Naive thymus-derived CD8-positive, alpha-beta T cell (primary cell): ENCODE measurements around the gene NRDC. TPM values are rescaled to one million over a fixed set of nuclear protein-coding genes. Genes with fewer than 3 reads are reported as not detected.

ENCODE experiments used
- ATAC-seq, 2 donors: fragments of 150-1000 bp; cut with Tn5 transposase in 1 of 2; sonication (Bioruptor Pico), chemical (Tn5 transposase) in 1 of 2; 1 replicate in 1 of 2; 2 replicates in 1 of 2; pipeline ENCODE4 v1.10.0; 2021; ENCODE audit warnings: mild to moderate bottlenecking in 2 of 2, moderate library complexity in 2 of 2
- POLR2A ChIA-PET: fragments of 350-600 bp; sonication (Branson Sonifier 250); formaldehyde crosslinking; loops from one replicate; lab custom pipeline; 2021; ENCODE audit warnings: antibody characterized with exemption; lab: Charles Lee
- DNase-seq, 10 donors: peaks; one replicate each; pipeline versions ENCODE4 v3.0.0 to v3.0.0-alpha.2; 2020 to 2022
- H3K27ac Mint-ChIP-seq, 10 donors: one replicate each; pipeline ENCODE4 v1.8.0; 2020 to 2022; ENCODE audit warnings: mild to moderate bottlenecking in 10 of 10, mixed read lengths in 10 of 10, moderate library complexity in 4 of 10, inconsistent platforms in 1 of 10
- H3K27me3 Mint-ChIP-seq, 5 donors: one replicate each; pipeline ENCODE4 v1.8.0; 2021 to 2022; ENCODE audit warnings: mixed read lengths in 5 of 5
- H3K36me3 Mint-ChIP-seq, 3 donors: one replicate each; pipeline ENCODE4 v1.8.0; 2020 to 2022; ENCODE audit warnings: mixed read lengths in 3 of 3, mild to moderate bottlenecking in 2 of 3, inconsistent platforms in 1 of 3
- H3K4me1 Mint-ChIP-seq, 4 donors: one replicate each; pipeline ENCODE4 v1.8.0; 2021 to 2022; ENCODE audit warnings: mixed read lengths in 4 of 4
- H3K4me3 Mint-ChIP-seq, 10 donors: one replicate each; pipeline ENCODE4 v1.8.0; 2020 to 2022; ENCODE audit warnings: mild to moderate bottlenecking in 10 of 10, mixed read lengths in 10 of 10, moderate library complexity in 6 of 10, inconsistent platforms in 1 of 10
- H3K9me3 Mint-ChIP-seq, 9 donors: one replicate each; pipeline ENCODE4 v1.8.0; 2020 to 2022; ENCODE audit warnings: mixed read lengths in 9 of 9, mild to moderate bottlenecking in 3 of 9, inconsistent platforms in 1 of 9, moderate library complexity in 1 of 9
- polyA plus RNA-seq, 3 donors: library from polyadenylated mRNA; unstranded; fragments of 300-500 nt; fragmentation: Illumina TruSeq; gene quantifications; one replicate each; pipeline ENCODE4 v1.2.3, GENCODE V29; 2021
- total RNA-seq, 8 experiments: library from RNA in 2 of 8; stranded (reverse) in 2 of 8; gene quantifications; one replicate each; pipeline ENCODE4 v1.2.3 and lab custom pipeline; 2021 to 2026

NRDC gene
- total and polyA plus RNA-seq, 5 experiments from 2014 or later: 54.8 to 145 (median 70.1) TPM

GRCh38 chr1:51789342-51789741 is 89.2 kb downstream of the NRDC start:
- Mint-ChIP-seq H3K4me1 (peaks cover under 1 to 8% (median 2%) of the 10 kb centered on the region in 4 donors), H3K36me3 (peaks cover 10 to 98% (median 17%) of the 10 kb centered on the region in 3 donors), H3K27ac (peak overlapping the region in 7 of 10 donors; percentile 3 to 69 (median 30))

DNA sequence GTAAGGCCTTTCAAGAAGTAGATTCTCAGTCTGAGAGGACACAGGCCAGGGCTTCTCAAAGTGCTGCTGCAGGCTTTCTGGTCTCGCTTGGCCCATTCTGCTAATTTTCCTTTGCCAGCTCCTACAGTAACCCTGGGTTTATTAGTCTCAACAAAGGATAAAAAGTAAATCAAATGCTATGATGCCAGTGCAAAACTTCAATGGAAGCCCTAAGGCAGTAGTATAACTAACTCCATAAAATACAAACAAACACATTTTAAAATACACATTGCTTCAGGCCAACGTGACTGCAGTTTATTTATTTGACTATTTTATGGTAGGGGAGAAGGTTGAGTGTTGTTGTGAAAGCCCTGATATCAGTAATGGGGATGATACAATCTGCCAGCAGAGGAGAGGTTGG is 89.6 kb downstream of the NRDC start:
- no peak for ATAC-seq
- DNase-seq: no peak
- Mint-ChIP-seq H3K4me1 (peaks cover 0 to 8% (median 2%) of the 10 kb centered on the region in 4 donors), H3K9me3 (no peaks in the 10 kb centered on the region), H3K27me3 (no peaks in the 10 kb centered on the region), H3K4me3 (no peak overlapping the region), H3K36me3 (peaks cover 10 to 98% (median 17%) of the 10 kb centered on the region in 3 donors), H3K27ac (peak overlapping the region in 4 of 10 donors; percentile 4 to 37 (median 26))
- POLR2A ChIA-PET: no interaction called here

More at GRCh38 chr1:51789342-51789741, 89.2 kb downstream of the NRDC start:
- DNase-seq: no peak
- POLR2A ChIA-PET: no interaction called here
- no peaks in the 10 kb centered on the region for H3K9me3 Mint-ChIP-seq
- no peak for ATAC-seq
- no peaks in the 10 kb centered on the region for H3K27me3 Mint-ChIP-seq
- no peak overlapping the region for H3K4me3 Mint-ChIP-seq

DNA sequence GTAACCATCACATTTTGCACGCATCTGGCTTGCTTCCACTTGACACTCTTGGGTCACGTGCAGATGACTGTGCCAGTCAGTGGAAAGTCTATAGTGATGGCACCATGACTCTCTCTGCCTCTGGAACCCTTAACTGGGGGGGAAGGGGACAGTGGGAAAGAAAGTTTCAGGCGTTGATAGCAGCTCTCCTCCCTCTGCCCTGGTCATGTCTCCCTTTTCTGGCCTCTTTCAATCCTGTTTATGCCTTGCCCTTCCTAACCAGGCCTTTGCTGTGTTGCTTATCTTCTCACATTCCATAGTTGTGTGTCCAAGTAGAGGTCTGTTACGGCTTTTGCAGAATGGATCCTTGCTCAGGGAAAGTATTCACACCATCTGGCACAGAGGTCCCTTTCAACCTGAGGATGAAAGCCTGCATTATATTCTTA is 93.5 kb downstream of the NRDC start:
- H3K27me3 Mint-ChIP-seq: no peaks in the 10 kb centered on the region
- H3K4me1 Mint-ChIP-seq: peaks cover 0 to 1% (median 0%) of the 10 kb centered on the region in 4 donors
- POLR2A ChIA-PET: no interaction called here
- peaks cover 4 to 95% (median 10%) of the 10 kb centered on the region in 3 donors for H3K36me3 Mint-ChIP-seq
- H3K9me3 Mint-ChIP-seq: no peaks in the 10 kb centered on the region
- no peak for ATAC-seq
- peak overlapping the region in 9 of 10 donors; percentile 13 to 87 (median 64) for H3K27ac Mint-ChIP-seq
- no peak overlapping the region for H3K4me3 Mint-ChIP-seq
- DNase-seq: no peak

DNA sequence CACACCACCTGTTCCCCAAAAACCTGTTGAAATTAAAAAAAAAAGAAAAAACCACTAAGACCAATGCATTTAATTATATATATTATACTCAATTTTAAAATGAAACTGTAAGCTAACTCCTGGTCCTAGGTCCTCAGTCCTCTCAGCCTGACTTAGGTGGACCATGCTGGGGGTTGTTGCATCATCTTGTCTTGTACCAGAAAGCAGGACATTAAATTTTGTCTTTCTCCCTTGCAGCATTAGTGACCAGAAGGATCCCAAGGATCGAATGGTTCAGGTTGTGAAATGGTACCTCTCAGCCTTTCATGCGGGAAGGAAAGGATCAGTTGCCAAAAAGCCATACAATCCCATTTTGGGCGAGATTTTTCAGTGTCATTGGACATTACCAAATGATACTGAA is 97.6 kb downstream of the NRDC start:
- peaks cover 2 to 87% (median 13%) of the 10 kb centered on the region in 3 donors for H3K36me3 Mint-ChIP-seq
- H3K27me3 Mint-ChIP-seq: no peaks in the 10 kb centered on the region
- no peak overlapping the region for H3K4me3 Mint-ChIP-seq
- no peaks in the 10 kb centered on the region for H3K9me3 Mint-ChIP-seq
- POLR2A ChIA-PET: no interaction called here
- ATAC-seq: no peak
- DNase-seq: no peak
- H3K27ac Mint-ChIP-seq: peak overlapping the region in 2 of 10 donors; percentile 23 to 63
- peaks cover 0 to 9% (median 5%) of the 10 kb centered on the region in 4 donors for H3K4me1 Mint-ChIP-seq

DNA sequence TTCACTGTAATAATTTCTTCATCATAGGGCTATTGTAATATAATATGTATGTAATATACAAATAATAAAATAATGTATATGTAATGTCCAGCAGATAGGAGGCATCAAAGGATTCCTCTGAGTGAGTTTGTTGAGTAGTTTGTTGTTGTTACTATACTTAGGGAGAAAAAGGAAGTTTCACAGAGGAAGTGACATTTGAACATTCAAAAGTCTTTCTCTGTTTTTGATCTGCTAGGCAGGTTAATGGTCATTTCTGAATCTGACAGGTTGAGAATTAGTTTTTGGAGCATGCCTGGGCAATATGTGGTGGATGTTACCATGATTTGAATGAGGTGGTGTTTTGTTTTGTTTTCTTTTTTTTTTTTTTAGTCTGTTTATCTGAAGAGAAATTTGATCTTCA is 102.1 kb downstream of the NRDC start:
- peaks cover 0 to 10% (median 6%) of the 10 kb centered on the region in 4 donors for H3K4me1 Mint-ChIP-seq
- ATAC-seq (no peak), DNase-seq (no peak)
- no peaks in the 10 kb centered on the region for H3K9me3 Mint-ChIP-seq
- no peaks in the 10 kb centered on the region for H3K27me3 Mint-ChIP-seq
- POLR2A ChIA-PET: no interaction called here
- H3K36me3 Mint-ChIP-seq: peaks cover 8 to 83% (median 10%) of the 10 kb centered on the region in 3 donors
- peak overlapping the region in 5 of 10 donors; percentile 50 to 72 (median 71) for H3K27ac Mint-ChIP-seq
- no peak overlapping the region for H3K4me3 Mint-ChIP-seq

DNA sequence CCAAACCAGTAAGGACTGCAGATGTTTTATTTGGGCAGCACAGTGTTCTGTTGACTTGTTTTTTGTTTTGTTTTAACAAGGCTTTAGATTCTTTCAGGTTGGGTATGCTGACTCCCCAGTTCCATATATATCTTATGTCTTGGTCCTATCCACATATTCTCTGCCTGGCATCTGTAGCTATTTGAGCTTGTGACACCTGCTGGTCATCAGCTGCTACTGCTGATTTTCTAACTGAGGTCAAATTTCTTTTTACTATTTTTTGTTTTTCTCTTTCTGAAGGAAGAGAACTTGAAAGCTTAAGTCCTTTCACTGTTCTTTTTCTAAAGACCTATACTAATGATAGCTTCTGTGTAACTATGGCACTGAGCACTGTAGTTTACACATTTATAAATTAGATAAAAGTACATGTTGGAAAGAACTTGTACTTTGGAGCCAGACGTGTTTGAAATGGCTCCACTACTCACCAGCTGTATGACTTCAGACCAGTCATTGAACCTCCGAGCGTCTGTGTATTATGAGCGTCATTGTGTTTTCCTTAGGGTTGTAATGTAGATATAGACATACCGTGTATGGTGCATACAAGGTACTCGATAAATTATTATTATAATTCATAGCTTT is 109.4 kb downstream of the NRDC start:
- Mint-ChIP-seq H3K9me3 (no peaks in the 10 kb centered on the region), H3K4me1 (peaks cover 3 to 7% (median 6%) of the 10 kb centered on the region in 4 donors), H3K4me3 (no peak overlapping the region), H3K36me3 (peaks cover 5 to 75% (median 15%) of the 10 kb centered on the region in 3 donors), H3K27ac (peak overlapping the region in 4 of 10 donors; percentile 5 to 60 (median 30)), H3K27me3 (no peaks in the 10 kb centered on the region)
- ATAC-seq: peak; percentile 53 to 60
- DNase-seq: peak in 5 of 10 donors; percentile 9 to 47 (median 35)
- POLR2A ChIA-PET: no interaction called here

DNA sequence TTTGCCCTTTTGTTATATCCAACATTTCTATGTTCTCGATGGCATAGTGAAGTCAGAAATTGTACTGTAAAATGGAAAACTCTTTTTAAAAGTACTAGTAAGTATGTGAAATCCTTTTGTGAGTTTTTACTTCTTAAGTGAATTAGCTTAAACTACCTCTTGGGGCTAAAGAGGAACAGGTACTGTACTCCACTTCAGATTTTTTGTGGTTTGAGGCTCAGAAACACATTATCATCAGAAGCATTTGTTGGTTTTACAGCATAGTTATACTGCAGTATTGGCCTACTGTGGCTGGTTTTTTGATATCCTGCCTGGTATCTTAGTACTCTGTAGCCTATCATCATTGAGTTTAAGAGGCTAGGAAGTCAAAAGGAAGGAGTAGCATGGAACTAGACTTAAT is 117.2 kb downstream of the NRDC start:
- POLR2A ChIA-PET: no interaction called here
- Mint-ChIP-seq H3K4me1 (peaks cover 3 to 17% (median 8%) of the 10 kb centered on the region in 4 donors), H3K4me3 (no peak overlapping the region), H3K27me3 (no peaks in the 10 kb centered on the region), H3K9me3 (no peaks in the 10 kb centered on the region), H3K36me3 (peaks cover 3 to 58% (median 11%) of the 10 kb centered on the region in 3 donors), H3K27ac (peak overlapping the region in 4 of 10 donors; percentile 4 to 45 (median 29))
- no peak for ATAC-seq
- no peak for DNase-seq

DNA sequence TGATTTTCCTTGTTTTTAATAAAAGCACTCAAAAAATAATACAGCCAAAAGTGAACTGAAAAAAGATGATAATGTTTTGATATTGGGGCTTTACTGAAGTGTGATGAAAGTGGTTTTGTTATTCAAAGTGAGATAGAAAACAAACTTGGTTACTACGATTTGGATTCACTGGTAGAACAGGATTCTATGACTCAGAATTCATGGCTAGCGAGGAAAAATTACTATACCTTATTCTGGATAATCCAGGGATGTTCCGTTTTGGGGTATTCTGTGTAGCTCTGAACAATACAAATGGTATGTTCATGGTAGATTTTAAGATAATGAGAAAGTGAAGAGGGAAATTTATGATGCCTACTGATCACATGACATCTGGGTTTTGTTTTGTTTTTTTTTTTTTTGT is 117.7 kb downstream of the NRDC start:
- H3K36me3 Mint-ChIP-seq: peaks cover 3 to 57% (median 10%) of the 10 kb centered on the region in 3 donors
- ATAC-seq (no peak), DNase-seq (no peak)
- POLR2A ChIA-PET: no interaction called here
- no peak overlapping the region for H3K4me3 Mint-ChIP-seq
- H3K27ac Mint-ChIP-seq: peak overlapping the region in 6 of 10 donors; percentile 6 to 40 (median 10)
- H3K4me1 Mint-ChIP-seq: peaks cover 3 to 17% (median 8%) of the 10 kb centered on the region in 4 donors
- no peaks in the 10 kb centered on the region for H3K27me3 Mint-ChIP-seq
- no peaks in the 10 kb centered on the region for H3K9me3 Mint-ChIP-seq

DNA sequence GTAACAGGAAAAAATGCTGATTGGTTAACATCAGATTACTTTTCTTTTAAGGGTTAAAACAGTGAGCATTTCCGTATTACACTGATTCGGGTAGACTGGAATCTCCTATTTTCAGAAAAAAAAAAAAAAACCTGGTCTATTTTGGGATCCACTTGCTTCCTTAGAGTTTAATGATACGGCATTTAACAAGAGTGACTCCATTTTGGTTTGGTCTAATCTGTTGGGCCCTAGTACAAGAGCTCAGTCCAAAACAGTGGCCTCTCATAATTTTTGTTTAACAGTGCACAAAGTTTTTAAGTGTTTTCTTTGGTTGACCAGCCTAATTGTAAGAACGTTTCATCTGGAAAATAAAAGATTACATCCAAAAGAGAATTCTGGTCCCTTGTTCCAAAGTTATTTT is 120.2 kb downstream of the NRDC start:
- POLR2A ChIA-PET: no interaction called here
- no peak for ATAC-seq
- Mint-ChIP-seq H3K9me3 (no peaks in the 10 kb centered on the region), H3K4me3 (no peak overlapping the region), H3K27me3 (no peaks in the 10 kb centered on the region), H3K36me3 (peaks cover 3 to 53% (median 12%) of the 10 kb centered on the region in 3 donors), H3K27ac (no peak overlapping the region), H3K4me1 (peaks cover 8 to 25% (median 16%) of the 10 kb centered on the region in 4 donors)
- DNase-seq: no peak

GRCh38 chr1:51756290-51756689 is 122.2 kb downstream of the NRDC start:
- Mint-ChIP-seq H3K4me3 (no peak overlapping the region), H3K27ac (peak overlapping the region in 1 of 10 donors; percentile 1), H3K36me3 (peaks cover 9 to 53% (median 22%) of the 10 kb centered on the region in 3 donors), H3K9me3 (peaks cover 0 to 5% (median 0%) of the 10 kb centered on the region in 9 donors), H3K27me3 (no peaks in the 10 kb centered on the region), H3K4me1 (peaks cover 8 to 24% (median 15%) of the 10 kb centered on the region in 4 donors)
- POLR2A ChIA-PET: no interaction called here
- DNase-seq (no peak), ATAC-seq (no peak)

DNA sequence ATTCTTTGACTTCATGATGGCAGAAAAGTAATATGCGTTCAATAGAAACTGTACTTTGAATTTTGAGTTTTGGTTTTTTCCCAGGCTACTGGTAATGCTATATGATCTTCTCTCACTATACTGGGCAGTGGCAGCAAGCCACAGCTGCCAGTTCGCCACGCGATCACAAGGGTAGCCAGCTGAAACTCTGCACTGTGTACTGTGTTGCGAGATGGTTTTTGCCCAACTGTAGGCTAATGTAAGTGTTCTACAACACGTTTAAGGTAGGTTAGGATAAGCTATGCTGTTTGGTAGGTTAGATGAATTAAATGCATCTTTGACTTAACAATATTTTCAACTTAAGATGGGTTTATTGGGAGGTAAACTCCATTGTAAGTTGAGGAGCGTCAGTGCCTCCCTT is 123.1 kb downstream of the NRDC start:
- H3K27me3 Mint-ChIP-seq: no peaks in the 10 kb centered on the region
- H3K4me1 Mint-ChIP-seq: peaks cover 8 to 19% (median 14%) of the 10 kb centered on the region in 4 donors
- peaks cover 9 to 53% (median 22%) of the 10 kb centered on the region in 3 donors for H3K36me3 Mint-ChIP-seq
- no peak for ATAC-seq
- H3K27ac Mint-ChIP-seq: no peak overlapping the region
- POLR2A ChIA-PET: no interaction called here
- H3K4me3 Mint-ChIP-seq: no peak overlapping the region
- DNase-seq: no peak
- peaks cover 0 to 5% (median 0%) of the 10 kb centered on the region in 9 donors for H3K9me3 Mint-ChIP-seq

DNA sequence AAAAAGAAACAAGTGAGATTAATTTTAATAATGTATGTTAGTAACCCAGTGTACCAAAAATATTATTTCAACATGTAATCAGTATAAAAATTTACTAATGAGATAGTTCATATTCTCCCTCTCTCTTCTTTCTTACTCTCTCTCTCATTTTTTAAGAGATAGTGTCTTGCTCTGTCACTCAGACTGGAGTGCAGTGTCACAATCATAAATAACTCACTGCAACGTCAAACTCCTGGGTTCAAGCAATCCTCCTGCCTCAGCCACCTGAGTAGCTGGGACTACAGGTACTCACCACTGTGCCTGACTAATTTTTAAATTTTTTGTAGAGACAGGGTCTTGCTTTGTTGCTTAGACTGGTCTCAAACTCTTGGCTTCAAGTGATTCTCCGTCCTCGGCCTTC is 123.9 kb downstream of the NRDC start:
- ATAC-seq (no peak), DNase-seq (no peak)
- no peaks in the 10 kb centered on the region for H3K27me3 Mint-ChIP-seq
- H3K4me1 Mint-ChIP-seq: peaks cover 7 to 14% (median 10%) of the 10 kb centered on the region in 4 donors
- H3K36me3 Mint-ChIP-seq: peaks cover 9 to 57% (median 26%) of the 10 kb centered on the region in 3 donors
- POLR2A ChIA-PET: no interaction called here
- H3K4me3 Mint-ChIP-seq: no peak overlapping the region
- H3K27ac Mint-ChIP-seq: no peak overlapping the region
- H3K9me3 Mint-ChIP-seq: peaks cover 0 to 5% (median 0%) of the 10 kb centered on the region in 9 donors

DNA sequence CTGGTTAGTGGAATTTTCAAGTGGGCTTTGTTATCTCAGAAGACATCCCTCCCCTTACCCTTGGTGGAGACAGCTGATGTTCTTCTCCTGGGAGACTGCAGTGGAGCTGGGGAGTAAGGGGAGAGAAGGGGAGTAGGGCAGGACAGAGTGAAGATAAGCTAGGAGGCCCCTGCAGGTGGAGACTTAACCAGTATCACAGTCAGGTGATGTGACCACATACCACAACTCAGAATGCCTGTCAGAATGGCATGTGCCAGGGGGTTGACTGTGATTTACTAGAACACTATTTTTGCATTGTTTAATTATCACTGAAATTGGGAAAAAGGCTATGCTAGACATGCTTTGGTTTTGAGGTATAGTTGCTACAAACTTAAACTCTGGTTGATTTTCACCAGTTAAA is 124.6 kb downstream of the NRDC start:
- H3K9me3 Mint-ChIP-seq: peaks cover 0 to 5% (median 0%) of the 10 kb centered on the region in 9 donors
- DNase-seq (no peak), ATAC-seq (no peak)
- peaks cover 9 to 56% (median 26%) of the 10 kb centered on the region in 3 donors for H3K36me3 Mint-ChIP-seq
- POLR2A ChIA-PET: no interaction called here
- H3K27ac Mint-ChIP-seq: peak overlapping the region in 3 of 10 donors; percentile 32 to 53 (median 38)
- H3K27me3 Mint-ChIP-seq: no peaks in the 10 kb centered on the region
- no peak overlapping the region for H3K4me3 Mint-ChIP-seq
- H3K4me1 Mint-ChIP-seq: peaks cover 5 to 14% (median 9%) of the 10 kb centered on the region in 4 donors
